B cell (primary cell): ENCODE measurements around the gene SCP2. TPM values are rescaled to one million over a fixed set of nuclear protein-coding genes. Genes with fewer than 3 reads are reported as not detected.

Experiments
- ATAC-seq: fragments of 200-7000 bp; cut with Tn5 transposase; one replicate; pipeline ENCODE4 v1.10.0; 2021; ENCODE audit warnings: low read depth, mild to moderate bottlenecking, moderate number of reproducible peaks, moderate library complexity
- CTCF ChIA-PET: fragments of 350-600 bp; sonication (Branson Sonifier 250); formaldehyde crosslinking; loops from one replicate; lab custom pipeline; 2021; ENCODE audit warnings: antibody characterized with exemption, inconsistent platforms; lab: Charles Lee
- POLR2A ChIA-PET: fragments of 350-600 bp; sonication (Branson Sonifier 250); formaldehyde crosslinking; loops from one replicate; lab custom pipeline; 2021; ENCODE audit warnings: antibody characterized with exemption; lab: Charles Lee
- DNase-seq: peaks from one replicate; pipeline ENCODE4 v3.0.0; 2013
- H2AFZ ChIP-seq: 2 replicates; pipeline ENCODE4 v1.6.1; 2012; ENCODE audit warnings: mild to moderate bottlenecking, low read depth, low read length; ENCODE audit not compliant: insufficient read depth, poor library complexity, severe bottlenecking
- H3K27ac ChIP-seq, 2 donors: 1 replicate in 1 of 2; 2 replicates in 1 of 2; pipeline ENCODE4 v1.5.1; 2012 to 2013; ENCODE audit warnings: low read length in 2 of 2, mild to moderate bottlenecking in 2 of 2, moderate library complexity in 1 of 2
- H3K27me3 ChIP-seq, 4 experiments: fragments of 200-600 bp in 1 of 4; sonication (generic) in 1 of 4; replicated peaks in 1 of 4; 1 replicate in 2 of 4; 2 replicates in 2 of 4; pipeline versions ENCODE4 v1.6.1 to v1.7.0; 2013 to 2016; ENCODE audit warnings: low read length in 3 of 4, mild to moderate bottlenecking in 2 of 4, mixed read lengths in 1 of 4, moderate library complexity in 1 of 4; ENCODE audit not compliant: insufficient read depth in 4 of 4, control insufficient read depth in 3 of 4; ENCODE audit errors: control extremely low read depth in 1 of 4
- H3K36me3 ChIP-seq, 2 experiments: replicated peaks in 1 of 2; 1 replicate in 1 of 2; 2 replicates in 1 of 2; pipeline versions ENCODE4 v1.6.1 to v1.7.1; 2013; ENCODE audit warnings: low read length in 1 of 2; ENCODE audit not compliant: insufficient read depth in 2 of 2, control insufficient read depth in 1 of 2; ENCODE audit errors: control extremely low read depth in 1 of 2, extremely low read depth in 1 of 2
- H3K4me1 ChIP-seq, 2 donors: fragments of 200-600 bp in 1 of 2; sonication (generic) in 1 of 2; 1 replicate in 1 of 2; 2 replicates in 1 of 2; pipeline versions ENCODE4 v1.5.1 to v1.6.1; 2013 to 2017; ENCODE audit warnings: low read length in 2 of 2; ENCODE audit not compliant: control insufficient read depth in 2 of 2, insufficient read depth in 2 of 2
- H3K4me2 ChIP-seq: replicated peaks from 2 replicates; pipeline ENCODE3; 2012; ENCODE audit warnings: mild to moderate bottlenecking, low read depth, low read length; ENCODE audit not compliant: poor library complexity, severe bottlenecking
- H3K4me3 ChIP-seq, 5 experiments: fragments of 200-600 bp in 1 of 5; sonication (generic) in 1 of 5; 1 replicate in 3 of 5; 2 replicates in 2 of 5; pipeline versions ENCODE4 v1.5.1 to v1.7.0; 2011 to 2016; ENCODE audit warnings: low read length in 4 of 5, mild to moderate bottlenecking in 4 of 5, low read depth in 2 of 5, control low read depth in 1 of 5, moderate library complexity in 1 of 5; ENCODE audit not compliant: insufficient read depth in 1 of 5; ENCODE audit errors: control extremely low read depth in 1 of 5, extremely low read depth in 1 of 5
- H3K79me2 ChIP-seq: fragments of 200-600 bp; sonication (generic); one replicate; pipeline ENCODE4 v1.6.0; 2016; ENCODE audit warnings: low read length; ENCODE audit not compliant: control insufficient read depth, insufficient read depth
- H3K9ac ChIP-seq: fragments of 200-600 bp; sonication (generic); 2 replicates; pipeline ENCODE4 v1.6.1; 2017; ENCODE audit warnings: mild to moderate bottlenecking, low read length, moderate library complexity
- H3K9me3 ChIP-seq, 3 donors: one replicate each; pipeline versions ENCODE4 v1.6.1 to v1.7.1; 2013; ENCODE audit warnings: low read length in 2 of 3; ENCODE audit not compliant: control insufficient read depth in 2 of 3, insufficient read depth in 1 of 3; ENCODE audit errors: control extremely low read depth in 1 of 3
- H4K20me1 ChIP-seq: 2 replicates; pipeline ENCODE4 v1.6.0; 2012; ENCODE audit warnings: mild to moderate bottlenecking, low read length; ENCODE audit not compliant: insufficient read depth, control insufficient read depth, poor library complexity, severe bottlenecking
- H3K27ac Mint-ChIP-seq: one replicate; pipeline ENCODE4 v1.8.0; 2021; ENCODE audit warnings: mixed read lengths
- H3K27me3 Mint-ChIP-seq: one replicate; pipeline ENCODE4 v1.8.0; 2021; ENCODE audit warnings: mixed read lengths
- H3K4me1 Mint-ChIP-seq: one replicate; pipeline ENCODE4 v1.8.0; 2021; ENCODE audit warnings: mixed read lengths
- H3K4me3 Mint-ChIP-seq: one replicate; pipeline ENCODE4 v1.8.0; 2021; ENCODE audit warnings: mixed read lengths
- H3K9me3 Mint-ChIP-seq: one replicate; pipeline ENCODE4 v1.8.0; 2022; ENCODE audit warnings: mixed read lengths; ENCODE audit not compliant: insufficient read depth
- CTCF ChIP-seq: fragments of 200-600 bp; IDR thresholded peaks from one replicate; pipeline ENCODE4 v1.8.0; 2022; ENCODE audit warnings: antibody characterized with exemption, mild to moderate bottlenecking
- EZH2 ChIP-seq: IDR thresholded peaks from 2 replicates; pipeline ENCODE4 v1.6.1; 2012; ENCODE audit warnings: borderline replicate concordance, low read depth, mild to moderate bottlenecking, moderate library complexity, low read length; ENCODE audit not compliant: insufficient read depth, poor library complexity, severe bottlenecking
- WGBS: methylation state at CpG from one replicate; pipeline ENCODE4 v1.1.5; 2013; ENCODE audit warnings: missing lambda C conversion rate; ENCODE audit not compliant: insufficient coverage; 5-methylcytosine and 5-hydroxymethylcytosine counted together
- intact Hi-C: fragments of 100-400 bp; cut with micrococcal nuclease; formaldehyde crosslinking; loops from one replicate; pipeline ENCODE4 v1.10.0; 2022
- polyA plus RNA-seq: library from polyadenylated mRNA; depleted of rRNA; stranded (reverse); fragments of >200 nt; gene quantifications from 2 replicates; pipeline ENCODE4 v1.2.3, GENCODE V29; 2012
- total RNA-seq, 2 donors: library from RNA; stranded (reverse); fragments of 120-200 nt in 1 of 2; gene quantifications; 1 replicate in 1 of 2; 2 replicates in 1 of 2; pipeline versions ENCODE4 v1.2.3 to v1.2.4, GENCODE V29; 2013 to 2022

The SCP2 gene
- total and polyA plus RNA-seq, 2 donors (not counting 1 experiment from before 2014, with no cell fraction given), result 19.4 to 46.6 TPM

- Histone ChIP-seq H3K27ac (no peak overlapping the region), H3K79me2 (no peaks in the 10 kb centered on the region), H4K20me1 (no peaks in the 10 kb centered on the region), H3K9me3 (peaks cover 0 to 6% (median 0%) of the 10 kb centered on the region in 3 donors), H3K4me2 (no peak overlapping the region), H3K4me1 (peaks cover 13 to 17% of the 10 kb centered on the region in 2 donors), H3K27me3 (peaks cover 0 to 7% (median 0%) of the 10 kb centered on the region in 4 experiments), H3K36me3 (peaks cover 0 to 3% of the 10 kb centered on the region in 2 experiments), H2AFZ (no peak overlapping the region), H3K9ac (no peak overlapping the region), H3K4me3 (no peak overlapping the region)
- Mint-ChIP-seq H3K27me3 (no peaks in the 10 kb centered on the region), H3K4me3 (no peak overlapping the region), H3K9me3 (no peaks in the 10 kb centered on the region), H3K27ac (no peak overlapping the region), H3K4me1 (peaks cover 18% of the 10 kb centered on the region)
- CTCF ChIA-PET, result interaction anchor here (0.6 kb wide), 1 partner anchor 548 kb away, joined by 3 read pairs; no protein-coding TSS in a partner anchor
- intact Hi-C loops, result no loop called here
- POLR2A ChIA-PET, result no interaction called here
- TF ChIP-seq CTCF, result no peak
- TF ChIP-seq EZH2, result no peak
- ATAC-seq, result no peak
- WGBS, result no CpG with 5 or more reads among the region's 1 CpG
- DNase-seq, result no peak
Measured at GRCh38 chr1:52917581-52917980, 9.5 kb upstream of the SCP2 start.

GRCh38 chr1:52918201-52918600 lies 8.9 kb upstream of the SCP2 start:
- Histone ChIP-seq H3K4me2 (no peak overlapping the region), H3K4me1 (peaks cover 13 to 17% of the 10 kb centered on the region in 2 donors), H3K27ac (no peak overlapping the region), H2AFZ (no peak overlapping the region), H4K20me1 (no peaks in the 10 kb centered on the region), H3K36me3 (peaks cover 0 to 1% of the 10 kb centered on the region in 2 experiments), H3K4me3 (no peak overlapping the region), H3K79me2 (no peaks in the 10 kb centered on the region), H3K9ac (no peak overlapping the region), H3K9me3 (peaks cover 0 to 6% (median 0%) of the 10 kb centered on the region in 3 donors), H3K27me3 (peaks cover 0 to 13% (median 0%) of the 10 kb centered on the region in 4 experiments)
- intact Hi-C loops, result no loop called here
- no peaks in the 10 kb centered on the region for H3K9me3 Mint-ChIP-seq
- peaks cover under 1% of the 10 kb centered on the region for H3K27me3 Mint-ChIP-seq
- TF ChIP-seq EZH2 (no peak), CTCF (no peak)
- ATAC-seq (no peak), DNase-seq (no peak)
- 100% methylated on average over 3 of the region's 6 CpGs for WGBS
- no peak overlapping the region for H3K4me3 Mint-ChIP-seq
- peaks cover 18% of the 10 kb centered on the region for H3K4me1 Mint-ChIP-seq
- H3K27ac Mint-ChIP-seq, result no peak overlapping the region
- ChIA-PET CTCF (no interaction called here), POLR2A (no interaction called here)
